NCI-H2171 (cell line): Measurements from ENCODE around the gene PDZD4.

Source experiments
- DNase-seq: peaks from one replicate; lab custom pipeline; 2025; lab: John Stamatoyannopoulos, UW

Gene PDZD4

DNA sequence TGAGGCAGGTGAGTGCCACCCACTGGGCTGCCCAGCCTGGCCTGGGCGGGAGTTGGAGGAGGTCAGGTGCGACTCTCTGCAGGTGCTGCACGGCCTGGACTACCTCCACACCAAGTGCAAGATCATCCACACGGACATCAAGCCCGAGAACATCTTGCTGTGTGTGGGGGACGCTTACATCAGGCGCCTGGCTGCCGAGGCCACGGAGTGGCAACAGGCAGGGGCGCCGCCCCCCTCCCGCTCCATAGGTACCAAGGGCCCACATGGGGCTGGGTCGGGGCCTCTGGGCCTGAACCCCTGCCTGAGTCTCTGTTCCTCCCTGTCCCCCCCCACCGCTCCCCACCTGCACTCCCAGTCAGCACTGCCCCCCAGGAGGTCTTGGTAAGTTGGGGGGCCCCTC lies 47.5 kb downstream of the PDZD4 start:
- no peak for DNase-seq

- no peak for DNase-seq
Measured at GRCh38 chrX:153782313-153782712, 48.0 kb downstream of the PDZD4 start.

- peak; percentile 53 for DNase-seq
Measured at GRCh38 chrX:153781428-153782047, 48.8 kb downstream of the PDZD4 start.

- no peak for DNase-seq
Measured at GRCh38 chrX:153780678-153781427, 49.5 kb downstream of the PDZD4 start, which contains the start of gene SRPK3. TSS of gene SRPK3 (plus strand) at chrX:153781041. CDS start at chrX:153781087, 46 bp downstream.

DNA sequence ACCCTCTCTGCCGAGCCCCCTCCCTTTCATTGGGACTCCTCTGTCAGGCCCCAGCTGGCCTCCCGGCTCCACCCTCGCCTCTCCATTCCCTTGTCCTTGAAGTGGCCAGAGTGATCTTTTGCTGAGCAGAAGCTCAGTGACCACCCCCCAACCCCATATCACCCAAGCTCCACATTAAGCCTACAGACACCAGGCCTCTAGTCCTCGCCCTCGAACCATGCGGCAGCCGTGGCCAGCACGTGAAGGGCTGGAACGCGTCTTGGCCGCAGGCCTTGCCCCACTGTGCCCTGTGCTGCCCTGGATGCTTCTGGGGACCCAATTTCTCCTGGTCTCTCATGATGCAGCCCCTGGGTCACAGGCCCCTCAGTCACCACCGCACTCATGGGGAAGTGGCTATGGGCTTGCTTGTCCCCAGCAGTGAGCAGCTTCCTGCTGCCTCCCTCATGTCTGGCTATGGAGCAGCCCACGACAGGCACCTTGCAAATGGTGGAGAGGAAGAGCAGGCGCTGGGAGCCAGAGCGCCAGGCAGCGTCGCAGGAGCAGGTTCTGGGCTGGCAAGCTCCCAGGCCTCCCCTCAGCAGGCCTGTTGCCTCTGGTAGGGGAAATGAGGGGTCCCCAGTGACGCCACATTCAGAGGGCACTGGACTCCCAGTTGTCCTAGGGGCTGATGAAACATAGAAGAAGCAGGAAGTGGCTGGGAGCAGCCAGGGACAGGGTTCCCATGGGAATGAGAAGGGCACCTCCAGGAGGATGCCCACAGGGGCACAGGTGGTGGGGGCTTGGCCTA lies 50.3 kb downstream of the PDZD4 start:
- DNase-seq = no peak

- DNase-seq = peak; percentile 66
Measured at GRCh38 chrX:153778684-153779101, 51.7 kb downstream of the PDZD4 start.

DNA sequence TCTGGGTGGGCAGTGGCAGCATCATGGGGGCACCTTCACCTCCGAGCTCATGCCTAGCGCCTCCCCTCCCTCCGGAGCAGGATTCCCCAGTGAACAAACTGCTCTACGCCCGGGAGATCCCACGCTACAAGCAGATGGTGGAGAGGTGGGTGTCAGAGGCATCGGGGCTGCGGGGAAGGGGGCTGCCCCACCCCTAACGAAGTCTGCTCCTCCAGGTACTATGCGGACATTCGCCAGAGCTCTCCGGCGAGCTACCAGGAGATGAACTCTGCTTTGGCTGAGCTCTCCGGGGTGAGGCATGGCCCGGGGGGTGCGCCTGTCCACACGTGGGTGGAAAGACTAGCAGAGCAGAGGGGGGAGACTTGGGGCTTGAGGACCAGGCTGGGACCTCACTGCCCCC lies 52.2 kb downstream of the PDZD4 start:
- no peak for DNase-seq

- DNase-seq = no peak
Measured at GRCh38 chrX:153777261-153778090, 52.9 kb downstream of the PDZD4 start.

DNA sequence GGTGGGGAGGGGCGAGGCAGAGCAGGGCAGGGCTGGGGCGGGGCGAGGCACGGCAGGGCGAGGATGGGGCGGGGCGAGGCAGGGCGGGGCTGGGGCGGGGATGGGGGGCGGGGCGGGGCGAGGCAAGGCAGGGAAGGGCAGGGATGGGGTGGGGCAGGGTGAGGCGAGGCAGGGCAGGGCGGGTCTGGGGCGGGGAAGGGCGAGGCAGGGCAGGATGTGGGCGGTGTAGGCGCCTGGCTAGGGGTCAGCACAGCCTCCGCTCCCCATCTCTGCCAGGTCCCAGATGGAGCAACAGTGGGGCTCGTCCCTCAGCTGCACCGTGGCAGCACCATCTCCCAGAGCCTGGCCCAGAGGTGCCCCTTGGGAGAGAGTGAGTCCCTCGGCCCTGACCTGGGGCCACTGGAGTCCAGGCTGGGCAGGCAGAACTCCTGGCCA lies 53.7 kb downstream of the PDZD4 start:
- peak; percentile 37 for DNase-seq

DNA sequence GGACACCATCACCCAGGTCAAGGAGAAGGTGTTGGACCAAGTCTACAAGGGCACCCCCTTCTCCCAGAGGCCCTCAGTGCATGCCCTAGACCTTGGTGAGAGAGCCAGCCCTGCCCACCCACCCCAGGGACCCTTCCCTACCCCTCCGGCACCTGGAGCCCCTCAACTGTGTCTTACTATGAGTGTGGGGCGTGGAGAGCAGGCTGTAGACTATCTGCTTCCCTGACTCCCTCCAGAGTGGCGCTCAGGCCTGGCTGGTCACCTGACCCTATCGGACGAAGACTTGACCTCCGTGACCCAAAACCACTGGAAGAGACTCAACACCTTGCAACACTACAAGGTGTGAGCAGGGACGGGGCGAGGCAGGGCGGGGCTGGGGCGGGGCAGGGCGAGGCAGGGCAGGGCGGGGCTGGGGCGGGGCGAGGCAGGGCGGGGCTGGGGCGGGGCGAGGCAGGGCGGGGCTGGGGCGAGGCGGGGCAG lies 54.2 kb downstream of the PDZD4 start:
- DNase-seq = no peak

- no peak for DNase-seq
Measured at GRCh38 chrX:153775293-153776119, 54.8 kb downstream of the PDZD4 start.

DNA sequence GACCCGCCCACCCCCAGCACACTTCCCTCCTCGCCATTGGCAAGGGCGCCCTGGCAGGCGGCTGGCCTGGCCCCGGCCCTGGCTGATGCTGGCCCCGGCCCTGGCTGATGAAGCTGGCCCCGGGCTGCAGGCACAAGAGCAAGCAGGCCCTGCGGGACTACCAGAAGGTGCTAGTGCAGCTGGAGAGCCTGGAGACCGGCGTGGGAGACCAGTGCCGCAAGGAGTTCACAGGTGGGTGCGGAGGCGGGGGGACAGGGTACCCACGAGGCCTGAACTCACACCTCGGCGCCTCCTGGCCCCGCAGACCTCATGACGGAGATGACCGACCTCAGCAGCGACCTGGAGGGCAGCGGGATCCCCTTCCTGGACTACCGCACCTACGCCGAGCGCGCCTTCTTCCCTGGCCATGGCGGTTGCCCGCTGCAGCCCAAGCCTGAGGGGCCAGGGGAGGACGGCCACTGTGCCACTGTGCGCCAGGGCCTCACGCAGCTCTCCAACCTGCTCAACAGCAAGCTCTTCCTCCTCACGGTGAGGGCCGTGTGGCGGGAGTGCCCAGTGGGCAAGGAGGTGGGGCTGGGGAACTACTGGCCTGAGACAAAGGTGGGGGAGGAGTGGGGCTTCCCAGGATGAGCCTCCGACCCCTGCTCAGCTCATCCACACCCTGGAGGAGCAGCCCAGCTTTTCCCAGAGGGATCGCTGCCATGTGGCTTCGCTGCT lies 55.6 kb downstream of the PDZD4 start:
- DNase-seq = no peak

DNA sequence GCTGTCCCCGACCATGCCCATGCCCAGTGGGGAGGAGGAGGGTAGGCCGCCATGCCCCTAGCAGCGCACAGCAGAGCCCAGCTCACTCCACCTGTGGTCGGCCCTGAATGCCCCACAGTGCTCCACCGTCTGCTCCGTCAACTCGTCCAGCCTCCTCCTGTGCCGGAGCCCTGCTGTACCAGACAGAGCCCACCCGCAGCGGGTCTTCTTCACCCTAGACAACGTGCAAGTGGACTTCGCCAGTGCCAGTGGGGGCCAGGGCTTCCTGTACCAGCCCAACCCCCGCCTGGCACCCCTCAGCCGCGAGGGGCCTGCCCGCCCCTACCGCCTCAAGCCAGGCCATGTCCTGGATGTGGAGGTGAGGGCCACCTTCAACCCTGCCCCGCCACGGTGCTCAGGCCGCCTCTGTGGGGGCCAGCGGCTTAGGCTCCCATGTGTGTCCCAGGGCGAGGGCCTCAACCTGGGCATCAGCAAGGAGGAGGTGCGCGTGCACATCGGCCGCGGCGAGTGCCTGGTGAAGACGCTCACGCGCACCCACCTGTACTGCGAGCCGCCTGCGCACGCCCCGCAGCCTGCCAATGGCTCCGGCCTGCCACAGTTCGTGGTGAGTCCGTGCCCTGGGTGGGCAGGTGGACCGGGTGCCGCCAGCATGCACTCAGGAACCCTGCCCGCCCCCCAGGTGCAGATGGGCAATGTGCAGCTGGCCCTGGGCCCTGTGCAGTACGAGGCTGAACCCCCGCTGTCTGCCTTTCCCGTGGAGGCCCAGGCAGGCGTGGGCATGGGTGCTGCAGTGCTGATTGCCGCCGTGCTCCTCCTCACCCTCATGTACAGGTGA lies 56.4 kb downstream of the PDZD4 start:
- DNase-seq = no peak

DNA sequence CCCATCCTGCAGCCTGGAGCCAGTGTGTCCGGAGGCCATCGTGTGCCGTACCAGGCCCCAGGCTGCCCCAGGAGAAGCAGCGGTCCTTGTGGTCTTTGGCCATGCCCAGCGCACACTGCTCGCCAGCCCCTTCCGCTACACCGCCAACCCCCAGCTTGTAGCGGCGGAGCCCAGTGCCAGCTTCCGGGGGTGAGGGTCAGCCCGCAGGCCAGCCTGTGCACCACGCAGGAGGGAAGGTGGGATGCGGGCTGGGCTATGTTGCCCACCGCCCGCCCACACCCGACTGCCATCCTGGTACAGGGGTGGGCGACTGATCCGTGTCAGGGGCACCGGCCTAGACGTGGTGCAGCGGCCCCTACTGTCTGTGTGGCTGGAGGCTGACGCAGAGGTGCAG lies 57.1 kb downstream of the PDZD4 start:
- DNase-seq = no peak

- no peak for DNase-seq
Measured at GRCh38 chrX:153772316-153773217, 57.8 kb downstream of the PDZD4 start.

- DNase-seq = no peak
Measured at GRCh38 chrX:153771415-153772315, 58.7 kb downstream of the PDZD4 start.
